ENCODE measurements around the gene C1orf159. TPM values are rescaled to one million over a fixed set of nuclear protein-coding genes. Genes with fewer than 3 reads are reported as not detected.

The C1orf159 gene
- total and polyA plus RNA-seq, 7 donors, result 6.6 to 25.3 (median 8.2) TPM

- no peaks in the 10 kb centered on the region for H3K36me3 ChIP-seq
- no peak overlapping the region for H3K4me3 ChIP-seq
- intact Hi-C loops (cut with DNase I), result no loop called here
- no peak for DNase-seq
- H3K27ac ChIP-seq, result no peak overlapping the region
- no peak for TF ChIP-seq POLR2AphosphoS5 (IDR thresholded peaks at IDR 0.05)
- no peak for TF ChIP-seq EP300 (IDR thresholded peaks at IDR 0.05)
- no peak for TF ChIP-seq CTCF (IDR thresholded peaks at IDR 0.05)
- no peak for TF ChIP-seq POLR2A (IDR thresholded peaks at IDR 0.05)
- H3K4me1 ChIP-seq, result no peaks in the 10 kb centered on the region
- 93 to 95% methylated on average over 15 of the region's 15 CpGs for whole genome bisulfite sequencing, 2 donors
- no peaks in the 10 kb centered on the region for H3K9me3 ChIP-seq
- H3K27me3 ChIP-seq, result peaks cover 0 to 29% (median 14%) of the 10 kb centered on the region in 3 donors
Measured at GRCh38 chr1:1146596-1146995, 30.7 kb upstream of the C1orf159 start.

DNA sequence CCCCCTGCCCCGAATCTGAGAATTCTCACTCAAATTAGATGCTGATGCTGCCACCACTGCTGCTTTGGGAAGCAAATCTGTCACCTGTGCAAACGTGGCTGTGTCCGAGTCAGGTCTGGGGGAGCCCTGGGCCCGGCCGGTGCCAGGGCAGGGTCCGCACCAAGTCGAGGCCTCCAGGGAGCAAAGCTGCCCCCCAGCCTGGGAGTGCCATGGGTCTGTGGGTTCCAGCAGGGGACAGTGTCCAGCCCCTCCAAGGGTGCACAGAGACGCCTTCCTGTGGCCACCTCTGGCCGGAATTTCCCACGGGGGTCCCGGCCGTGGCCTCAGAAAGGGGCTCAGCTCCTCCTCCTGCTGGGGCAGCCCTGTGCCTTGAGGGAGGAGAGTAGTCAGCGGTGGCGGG is 30.1 kb upstream of the C1orf159 start:
- Histone ChIP-seq H3K4me3 (no peak overlapping the region), H3K27me3 (peaks cover 0 to 31% (median 16%) of the 10 kb centered on the region in 3 donors), H3K4me1 (no peaks in the 10 kb centered on the region), H3K9me3 (no peaks in the 10 kb centered on the region), H3K27ac (no peak overlapping the region), H3K36me3 (no peaks in the 10 kb centered on the region)
- TF ChIP-seq POLR2AphosphoS5 (IDR thresholded peaks at IDR 0.05) (no peak), POLR2A (IDR thresholded peaks at IDR 0.05) (no peak), EP300 (IDR thresholded peaks at IDR 0.05) (no peak), CTCF (IDR thresholded peaks at IDR 0.05) (no peak)
- DNase-seq, result no peak
- intact Hi-C loops (cut with DNase I), result no loop called here
- 76 to 87% methylated on average over 14 of the region's 14 CpGs for WGBS, 2 donors

DNA sequence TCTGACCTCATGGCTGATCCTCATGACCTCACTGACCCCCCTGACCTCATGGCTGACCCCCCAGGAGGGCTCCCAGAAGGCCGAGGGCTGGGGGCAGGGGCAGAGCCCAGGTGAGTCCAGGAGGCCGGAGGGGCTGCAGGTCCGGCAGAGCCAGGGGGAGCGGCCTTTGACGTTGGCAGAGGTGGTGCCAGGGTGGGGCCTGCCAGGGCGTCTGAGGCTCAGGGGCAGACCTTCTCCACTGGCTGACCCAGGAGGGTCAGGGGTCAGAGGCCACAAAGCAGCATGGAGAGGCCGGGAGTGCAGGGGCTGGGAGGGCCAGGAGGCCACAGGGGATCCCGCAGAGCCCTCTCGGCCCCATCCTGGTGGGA is 29.6 kb upstream of the C1orf159 start:
- Histone ChIP-seq H3K4me1 (no peaks in the 10 kb centered on the region), H3K27ac (no peak overlapping the region), H3K4me3 (no peak overlapping the region), H3K27me3 (peaks cover 0 to 35% (median 20%) of the 10 kb centered on the region in 3 donors), H3K9me3 (no peaks in the 10 kb centered on the region), H3K36me3 (no peaks in the 10 kb centered on the region)
- WGBS, 2 donors, result 42 to 80% methylated on average over 9 of the region's 9 CpGs
- DNase-seq, result no peak
- TF ChIP-seq POLR2AphosphoS5 (IDR thresholded peaks at IDR 0.05) (no peak), EP300 (IDR thresholded peaks at IDR 0.05) (no peak), POLR2A (IDR thresholded peaks at IDR 0.05) (no peak), CTCF (IDR thresholded peaks at IDR 0.05) (no peak)
- intact Hi-C loops (cut with DNase I), result no loop called here

DNA sequence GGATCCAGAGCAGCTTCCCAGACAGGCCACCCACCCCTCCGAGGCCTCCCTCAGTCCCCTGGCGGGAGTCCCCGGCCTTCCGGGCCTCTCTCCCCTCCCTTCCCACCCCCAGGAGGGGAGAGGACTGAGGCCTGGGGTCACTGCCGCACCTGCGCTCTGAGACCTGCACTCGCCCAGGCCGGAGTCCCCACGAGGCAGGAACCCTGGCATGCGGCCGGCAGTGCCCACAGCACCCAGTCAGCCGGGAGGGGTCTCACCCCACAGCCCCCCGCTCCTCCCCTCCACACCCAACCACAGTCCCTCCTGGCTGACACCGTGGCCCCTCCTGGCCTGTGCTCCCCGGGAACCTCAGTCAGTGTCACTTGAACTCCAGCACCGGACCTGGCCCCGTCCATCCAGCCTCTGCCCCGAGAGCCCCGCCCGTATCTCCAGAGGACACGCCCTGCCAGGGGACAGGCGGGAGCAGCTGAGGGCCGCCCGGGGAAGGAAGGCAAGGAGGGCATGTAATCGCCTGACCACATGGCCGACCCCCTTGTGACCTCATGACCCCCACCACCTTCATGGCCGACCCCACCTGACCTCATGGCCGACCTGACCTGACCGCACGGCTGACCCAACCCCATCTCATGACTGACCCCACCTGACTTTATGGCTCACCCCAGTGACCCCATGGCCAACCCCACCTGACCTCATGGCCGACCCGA is 29.1 kb upstream of the C1orf159 start:
- H3K4me3 ChIP-seq, result no peak overlapping the region
- intact Hi-C loops (cut with DNase I), result no loop called here
- DNase-seq, result no peak
- no peaks in the 10 kb centered on the region for H3K4me1 ChIP-seq
- 16 to 64% methylated on average over 32 of the region's 32 CpGs for WGBS, 2 donors
- H3K27ac ChIP-seq, result peak overlapping the region in 1 of 4 donors; percentile 31
- TF ChIP-seq POLR2A (IDR thresholded peaks at IDR 0.05), result no peak
- TF ChIP-seq POLR2AphosphoS5 (IDR thresholded peaks at IDR 0.05), result no peak
- no peak for TF ChIP-seq EP300 (IDR thresholded peaks at IDR 0.05)
- no peak for TF ChIP-seq CTCF (IDR thresholded peaks at IDR 0.05)
- no peaks in the 10 kb centered on the region for H3K9me3 ChIP-seq
- H3K27me3 ChIP-seq, result peaks cover 0 to 37% (median 21%) of the 10 kb centered on the region in 3 donors
- H3K36me3 ChIP-seq, result no peaks in the 10 kb centered on the region

All from sigmoid colon (tissue), 7 donors.